Activated CD8-positive, alpha-beta T cell treated with anti-CD3 and anti-CD28 coated beads for 36 hours (primary cell): ENCODE data around the gene RBFOX2. TPM values are rescaled to one million over a fixed set of nuclear protein-coding genes. Genes with fewer than 3 reads are reported as not detected.
A peak's percentile ranks its signal among the peaks of the same experiment; 100 is the strongest.

Experiments used
- ATAC-seq: fragments of 200-7000 bp; cut with Tn5 transposase; one replicate; pipeline ENCODE4 v1.10.0; 2021; ENCODE audit warnings: mild to moderate bottlenecking, moderate library complexity
- CTCF ChIA-PET: fragments of 350-600 bp; sonication (Branson Sonifier 250); formaldehyde crosslinking; loops from one replicate; lab custom pipeline; 2021; ENCODE audit warnings: antibody characterized with exemption; lab: Charles Lee
- POLR2A ChIA-PET: fragments of 350-600 bp; sonication (Branson Sonifier 250); formaldehyde crosslinking; loops from one replicate; lab custom pipeline; 2021; ENCODE audit warnings: antibody characterized with exemption; lab: Charles Lee
- DNase-seq: peaks from one replicate; pipeline ENCODE4 v3.0.0-alpha.2; 2020
- H3K27ac Mint-ChIP-seq: one replicate; pipeline ENCODE4 v1.8.0; 2021; ENCODE audit warnings: mild to moderate bottlenecking, mixed read lengths
- H3K27me3 Mint-ChIP-seq: one replicate; pipeline ENCODE4 v1.8.0; 2021; ENCODE audit warnings: mixed read lengths
- H3K36me3 Mint-ChIP-seq: one replicate; pipeline ENCODE4 v1.8.0; 2021; ENCODE audit warnings: low read depth, mixed read lengths
- H3K4me1 Mint-ChIP-seq: one replicate; pipeline ENCODE4 v1.8.0; 2021; ENCODE audit warnings: low read depth, mixed read lengths
- H3K4me3 Mint-ChIP-seq: one replicate; pipeline ENCODE4 v1.8.0; 2021; ENCODE audit warnings: mild to moderate bottlenecking, moderate library complexity, mixed read lengths
- H3K9me3 Mint-ChIP-seq: one replicate; pipeline ENCODE4 v1.8.0; 2021; ENCODE audit warnings: mixed read lengths
- CTCF ChIP-seq: fragments of 200-600 bp; IDR thresholded peaks from one replicate; pipeline ENCODE4 v1.8.0; 2022; ENCODE audit warnings: antibody characterized with exemption, mild to moderate bottlenecking
- intact Hi-C: fragments of 100-400 bp; cut with micrococcal nuclease; formaldehyde crosslinking; loops from one replicate; pipeline ENCODE4 v1.10.0; 2022
- total RNA-seq, 2 experiments: library from RNA; stranded (reverse); gene quantifications; one replicate each; pipeline ENCODE4 v1.2.3, GENCODE V29; 2021

RBFOX2 gene
- total RNA-seq, 2 experiments from 2014 or later: 3.1 to 3.3 TPM

GRCh38 chr22:36036167-36036624 is 7.6 kb upstream of the RBFOX2 start:
- ChIA-PET CTCF (interaction anchor here (1.4 kb wide), 1 partner anchor 29 kb away, joined by 4 read pairs; no protein-coding TSS in a partner anchor), POLR2A (no interaction called here)
- Mint-ChIP-seq H3K9me3 (no peaks in the 10 kb centered on the region), H3K4me3 (no peak overlapping the region), H3K27ac (no peak overlapping the region), H3K4me1 (no peaks in the 10 kb centered on the region), H3K36me3 (no peaks in the 10 kb centered on the region), H3K27me3 (peaks cover 27% of the 10 kb centered on the region)
- no peak for TF ChIP-seq CTCF
- intact Hi-C loops: no loop called here
- DNase-seq (no peak), ATAC-seq (no peak)

DNA sequence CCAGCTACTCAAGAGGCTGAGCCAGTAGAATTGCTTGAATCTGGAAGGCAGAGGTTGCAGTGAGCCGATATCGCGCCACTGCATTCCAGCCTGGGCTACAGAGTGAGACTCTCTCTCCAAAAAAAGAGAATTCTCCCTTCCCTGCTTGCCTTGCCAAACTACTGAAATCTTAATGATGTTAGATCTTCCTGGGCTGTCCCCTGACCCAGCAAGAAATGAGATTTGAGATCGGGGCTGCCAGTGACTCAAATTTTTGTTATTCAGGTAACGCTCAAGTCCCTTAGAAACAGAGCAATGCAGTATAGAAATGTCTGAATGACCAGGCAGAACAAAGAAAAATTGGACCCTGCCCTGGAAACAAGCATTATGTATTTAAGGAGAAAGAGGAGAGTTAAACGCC is 4.0 kb upstream of the RBFOX2 start:
- no peaks in the 10 kb centered on the region for H3K36me3 Mint-ChIP-seq
- intact Hi-C loops: no loop called here
- H3K4me1 Mint-ChIP-seq: peaks cover 11% of the 10 kb centered on the region
- ChIA-PET POLR2A (no interaction called here), CTCF (interaction anchor here (1.0 to 5.4 kb wide), 2 partner anchors 33 to 92 kb away, joined by 3 to 38 read pairs; no protein-coding TSS in a partner anchor)
- ATAC-seq (no peak), DNase-seq (no peak)
- no peak for TF ChIP-seq CTCF
- no peak overlapping the region for H3K4me3 Mint-ChIP-seq
- no peak overlapping the region for H3K27ac Mint-ChIP-seq
- no peaks in the 10 kb centered on the region for H3K9me3 Mint-ChIP-seq
- H3K27me3 Mint-ChIP-seq: peaks cover 16% of the 10 kb centered on the region

- peak overlapping the region; percentile 85 for H3K4me3 Mint-ChIP-seq
- no peaks in the 10 kb centered on the region for H3K36me3 Mint-ChIP-seq
- ChIA-PET CTCF (interaction anchor here (0.6 to 5.4 kb wide), 3 partner anchors 36 to 95 kb away, joined by 4 to 38 read pairs (median 4); no protein-coding TSS in a partner anchor), POLR2A (no interaction called here)
- ATAC-seq: no peak
- H3K27me3 Mint-ChIP-seq: peaks cover 11% of the 10 kb centered on the region
- peaks cover 14% of the 10 kb centered on the region for H3K4me1 Mint-ChIP-seq
- intact Hi-C loops: no loop called here
- DNase-seq: no peak
- no peak for TF ChIP-seq CTCF
- no peaks in the 10 kb centered on the region for H3K9me3 Mint-ChIP-seq
- H3K27ac Mint-ChIP-seq: no peak overlapping the region
Observed at GRCh38 chr22:36029406-36029755, 757 bp upstream of the RBFOX2 start.

DNA sequence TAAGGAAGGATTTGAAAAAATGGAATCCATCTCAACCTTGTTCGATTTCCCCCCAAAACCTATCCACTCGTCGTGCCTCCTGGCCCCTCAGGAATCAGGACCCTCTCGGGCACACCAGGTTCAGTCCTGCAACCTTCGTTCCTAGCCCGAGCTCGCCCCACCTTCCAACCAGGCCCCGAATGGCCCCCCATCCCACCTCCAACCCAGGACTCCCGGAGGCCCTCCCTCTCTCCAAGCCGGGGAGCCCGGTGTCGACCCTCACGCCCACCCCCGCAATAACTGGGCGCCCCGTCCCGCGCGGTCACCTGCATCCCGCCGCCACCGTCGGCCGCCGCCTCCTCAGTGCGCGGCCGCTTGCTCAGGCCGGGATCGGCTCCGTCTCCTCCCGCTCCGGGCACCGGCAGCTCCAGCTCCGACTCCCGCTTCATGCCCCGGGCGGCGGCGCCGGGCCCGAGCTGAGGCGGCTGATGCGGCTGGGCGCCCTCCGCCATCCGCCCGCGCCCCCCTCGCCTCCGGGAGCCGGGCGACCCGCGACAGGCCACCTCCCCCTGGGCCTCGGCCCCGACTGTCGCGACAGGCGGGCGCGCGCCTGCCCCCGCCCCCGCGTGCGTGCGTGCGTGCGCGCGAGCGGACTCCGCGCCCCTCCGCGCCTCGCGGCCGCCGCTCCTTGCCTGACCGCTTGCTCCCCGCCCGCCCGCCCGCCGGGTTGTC is 534 bp downstream of the RBFOX2 start:
- DNase-seq (no peak), ATAC-seq (peak; percentile 9)
- ChIA-PET POLR2A (interaction anchor here (1.4 kb wide), 1 partner anchor 24 kb away, joined by 4 read pairs; no protein-coding TSS in a partner anchor), CTCF (interaction anchor here (1.4 to 5.4 kb wide), 3 partner anchors 37 to 96 kb away, joined by 4 to 38 read pairs (median 24); no protein-coding TSS in a partner anchor)
- peak overlapping the region; percentile 53 for H3K27ac Mint-ChIP-seq
- no peak for TF ChIP-seq CTCF
- H3K4me1 Mint-ChIP-seq: peaks cover 14% of the 10 kb centered on the region
- H3K36me3 Mint-ChIP-seq: no peaks in the 10 kb centered on the region
- no peaks in the 10 kb centered on the region for H3K9me3 Mint-ChIP-seq
- H3K4me3 Mint-ChIP-seq: peak overlapping the region; percentile 85
- peaks cover 11% of the 10 kb centered on the region for H3K27me3 Mint-ChIP-seq
- intact Hi-C loops: no loop called here

- Mint-ChIP-seq H3K4me1 (peaks cover 14% of the 10 kb centered on the region), H3K4me3 (peak overlapping the region; percentile 68), H3K27ac (peak overlapping the region; percentile 53), H3K9me3 (no peaks in the 10 kb centered on the region), H3K36me3 (no peaks in the 10 kb centered on the region), H3K27me3 (peaks cover 8% of the 10 kb centered on the region)
- TF ChIP-seq CTCF: no peak
- intact Hi-C loops: no loop called here
- ATAC-seq (no peak), DNase-seq (peak; percentile 34)
- ChIA-PET CTCF (interaction anchor here (2.4 kb wide), 1 partner anchor 38 kb away, joined by 24 read pairs; no protein-coding TSS in a partner anchor), POLR2A (interaction anchor here (0.6 to 1.4 kb wide), 2 partner anchors 25 to 128 kb away, joined by 4 read pairs; no protein-coding TSS in a partner anchor)
Observed at GRCh38 chr22:36027579-36027934, 1.1 kb downstream of the RBFOX2 start.
